GM12891 (cell line): ENCODE measurements around the gene NOL3.

Experiments used
- DNase-seq: peaks from one replicate; pipeline ENCODE4 v3.0.0; 2011; ENCODE audit warnings: low spot score; ENCODE audit not compliant: insufficient read length
- FAIRE-seq: peaks from 2 replicates; lab custom pipeline; 2011; peaks lifted over from hg19 to GRCh38; lab: Jason Lieb, UNC
- PAX5 ChIP-seq: IDR thresholded peaks from 2 replicates; pipeline ENCODE4 v1.6.1; 2011; ENCODE audit warnings: low read length, moderate library complexity, mild to moderate bottlenecking; ENCODE audit not compliant: insufficient read depth, severe bottlenecking
- POLR2A ChIP-seq: IDR thresholded peaks from 2 replicates; pipeline ENCODE4 v1.6.1; 2011; ENCODE audit warnings: low read depth, low read length, control low read depth
- POLR2AphosphoS5 ChIP-seq: IDR thresholded peaks from 2 replicates; pipeline ENCODE4 v1.6.1; 2011; ENCODE audit warnings: low read depth, low read length, control low read depth
- POU2F2 ChIP-seq: IDR thresholded peaks from 2 replicates; pipeline ENCODE4 v1.6.1; 2011; ENCODE audit warnings: low read depth, mild to moderate bottlenecking, control low read depth, low read length, moderate library complexity
- SPI1 ChIP-seq: IDR thresholded peaks from 2 replicates; pipeline ENCODE4 v1.6.1; 2011; ENCODE audit warnings: low read depth, low read length, control low read depth
- TAF1 ChIP-seq: IDR thresholded peaks from 2 replicates; pipeline ENCODE4 v1.6.1; 2011; ENCODE audit warnings: low read depth, low read length, control low read depth

The NOL3 gene

GRCh38 chr16:67181346-67181745 is 11.0 kb downstream of the NOL3 start:
- no peak for FAIRE-seq
- TF ChIP-seq POU2F2 (no peak), PAX5 (no peak), SPI1 (no peak), POLR2AphosphoS5 (no peak), TAF1 (no peak), POLR2A (no peak)

GRCh38 chr16:67182288-67182687 is 11.9 kb downstream of the NOL3 start:
- no peak for DNase-seq
- FAIRE-seq, result peak; percentile 81
- TF ChIP-seq POU2F2, result no peak
- TF ChIP-seq POLR2AphosphoS5, result no peak

More at GRCh38 chr16:67181346-67181745, 11.0 kb downstream of the NOL3 start:
- DNase-seq, result no peak

GRCh38 chr16:67183284-67183626 is 12.9 kb downstream of the NOL3 start:
- DNase-seq, result no peak
- TF ChIP-seq TAF1 (no peak), POLR2A (no peak), POLR2AphosphoS5 (no peak), SPI1 (0 out of 2 replicates have a peak, but pooled peaks have one; percentile 3)
- no peak for FAIRE-seq

- TF ChIP-seq POLR2A, result no peak
- no peak for TF ChIP-seq POLR2AphosphoS5
- TF ChIP-seq POU2F2, result no peak
- no peak for TF ChIP-seq PAX5
- no peak for TF ChIP-seq TAF1
- TF ChIP-seq SPI1, result no peak
- FAIRE-seq (peak; percentile 99), DNase-seq (peak; percentile 99)
Observed at GRCh38 chr16:67183627-67184452, 13.5 kb downstream of the NOL3 start, which contains the start of gene MATCAP1. MATCAP1 (minus strand) TSS chr16:67183963; CDS start chr16:67180610, 3,353 bp downstream.

GRCh38 chr16:67184453-67184994 is 14.2 kb downstream of the NOL3 start:
- FAIRE-seq (no peak), DNase-seq (no peak)
- TF ChIP-seq POLR2AphosphoS5 (no peak), POU2F2 (no peak), SPI1 (no peak), POLR2A (no peak), TAF1 (no peak), PAX5 (no peak)

GRCh38 chr16:67184995-67185650 is 14.8 kb downstream of the NOL3 start:
- DNase-seq (no peak), FAIRE-seq (peak; percentile 87)
- TF ChIP-seq POLR2A (no peak), POU2F2 (no peak), POLR2AphosphoS5 (no peak), PAX5 (peak; percentile 73), TAF1 (no peak), SPI1 (no peak)

GRCh38 chr16:67185651-67186134 is 15.4 kb downstream of the NOL3 start:
- DNase-seq (no peak), FAIRE-seq (no peak)
- TF ChIP-seq POLR2AphosphoS5 (no peak), TAF1 (no peak), PAX5 (no peak), POU2F2 (no peak), POLR2A (no peak), SPI1 (no peak)

GRCh38 chr16:67186550-67186950 is 16.2 kb downstream of the NOL3 start:
- TF ChIP-seq PAX5 (no peak), POLR2AphosphoS5 (no peak), POLR2A (no peak), POU2F2 (no peak), TAF1 (no peak)
- no peak for DNase-seq
- FAIRE-seq, result no peak

GRCh38 chr16:67187175-67187890 is 17.0 kb downstream of the NOL3 start:
- TF ChIP-seq POU2F2, result no peak
- TF ChIP-seq POLR2A, result no peak
- TF ChIP-seq POLR2AphosphoS5, result no peak
- TF ChIP-seq SPI1, result no peak
- TF ChIP-seq TAF1, result no peak
- TF ChIP-seq PAX5, result no peak
- no peak for DNase-seq
- no peak for FAIRE-seq
